Esophagus squamous epithelium (tissue), 5 donors: ENCODE results near the gene ZNF195. TPM values are rescaled to one million over a fixed set of nuclear protein-coding genes. Genes with fewer than 3 reads are reported as not detected.
"Not testable (repeated sequence)": the region's sequence is repeated elsewhere in the genome, so short reads cannot be mapped to it uniquely, and the experiment has no call there.

Experiments used
- DNase-seq: peaks from one replicate; lab custom pipeline; 2025; lab: John Stamatoyannopoulos, UW
- H3K27ac ChIP-seq, 4 donors: fragments of 200-600 bp; sonication (generic); one replicate each; pipeline ENCODE4 v1.5.1; 2016 to 2019; ENCODE audit warnings: mild to moderate bottlenecking in 1 of 4
- H3K27me3 ChIP-seq, 4 donors: fragments of 200-600 bp; sonication (generic); 1 replicate in 3 of 4; 2 replicates in 1 of 4; pipeline versions ENCODE4 v1.5.1 to v1.6.0; 2017 to 2021; ENCODE audit warnings: antibody characterized with exemption in 1 of 4
- H3K36me3 ChIP-seq, 3 donors: fragments of 200-600 bp; sonication (generic); one replicate each; pipeline ENCODE4 v1.5.1; 2016 to 2019
- H3K4me1 ChIP-seq, 3 donors: fragments of 200-600 bp; sonication (generic); one replicate each; pipeline ENCODE4 v1.5.1; 2017 to 2019
- H3K4me3 ChIP-seq, 4 donors: fragments of 200-600 bp; sonication (generic); 1 replicate in 3 of 4; 2 replicates in 1 of 4; pipeline ENCODE4 v1.5.1; 2016 to 2019; ENCODE audit warnings: mild to moderate bottlenecking in 2 of 4, moderate library complexity in 1 of 4
- H3K9me3 ChIP-seq, 3 donors: fragments of 200-600 bp; sonication (generic); one replicate each; pipeline ENCODE4 v1.5.1; 2016 to 2019
- POLR2A ChIP-seq, 4 donors: fragments of 450-650 bp; IDR thresholded peaks; one replicate each; pipeline ENCODE4 v1.6.1; 2017; ENCODE audit warnings: antibody characterized with exemption in 4 of 4, mild to moderate bottlenecking in 4 of 4, moderate library complexity in 3 of 4
- WGBS, 2 donors: methylation state at CpG; one replicate each; pipeline ENCODE4 v1.1.5; 2018; 5-methylcytosine and 5-hydroxymethylcytosine counted together
- intact Hi-C: fragments of 100-400 bp; cut with DNase I; formaldehyde crosslinking; loops from one replicate; pipeline ENCODE4 v1.15.0; 2022
- total RNA-seq, 4 donors: library from RNA; depleted of rRNA; stranded (reverse); fragments of >200 nt; gene quantifications; one replicate each; pipeline ENCODE4 v1.1.0, GENCODE V29; 2016
- TF ChIP-seq, protein P1 (sequence below), 6 experiments: fragments of 450-650 bp in 4 of 6; fragments of 200-600 bp in 2 of 6; sonication (generic) in 2 of 6; IDR thresholded peaks; one replicate each; pipeline ENCODE4 v1.5.1; 2016 to 2019; ENCODE audit warnings: antibody characterized with exemption in 6 of 6, mild to moderate bottlenecking in 4 of 6, moderate library complexity in 4 of 6
- donor health status: DM: yes; HTN: yes; CAD: no.

The ZNF195 gene
- total RNA-seq, 4 donors from 2014 or later: 8.7 to 20.8 (median 16.8) TPM

- no peaks in the 10 kb centered on the region for H3K9me3 ChIP-seq
- H3K36me3 ChIP-seq: no peaks in the 10 kb centered on the region
- peaks cover 0 to 48% (median 0%) of the 10 kb centered on the region in 4 donors for H3K27me3 ChIP-seq
- intact Hi-C loops: no loop called here
- no peak overlapping the region for H3K4me3 ChIP-seq
- no peak overlapping the region for H3K27ac ChIP-seq
- 52 to 61% methylated on average over 3 to 4 of the region's 4 CpGs for WGBS, 2 donors
- TF ChIP-seq, protein P1, sequence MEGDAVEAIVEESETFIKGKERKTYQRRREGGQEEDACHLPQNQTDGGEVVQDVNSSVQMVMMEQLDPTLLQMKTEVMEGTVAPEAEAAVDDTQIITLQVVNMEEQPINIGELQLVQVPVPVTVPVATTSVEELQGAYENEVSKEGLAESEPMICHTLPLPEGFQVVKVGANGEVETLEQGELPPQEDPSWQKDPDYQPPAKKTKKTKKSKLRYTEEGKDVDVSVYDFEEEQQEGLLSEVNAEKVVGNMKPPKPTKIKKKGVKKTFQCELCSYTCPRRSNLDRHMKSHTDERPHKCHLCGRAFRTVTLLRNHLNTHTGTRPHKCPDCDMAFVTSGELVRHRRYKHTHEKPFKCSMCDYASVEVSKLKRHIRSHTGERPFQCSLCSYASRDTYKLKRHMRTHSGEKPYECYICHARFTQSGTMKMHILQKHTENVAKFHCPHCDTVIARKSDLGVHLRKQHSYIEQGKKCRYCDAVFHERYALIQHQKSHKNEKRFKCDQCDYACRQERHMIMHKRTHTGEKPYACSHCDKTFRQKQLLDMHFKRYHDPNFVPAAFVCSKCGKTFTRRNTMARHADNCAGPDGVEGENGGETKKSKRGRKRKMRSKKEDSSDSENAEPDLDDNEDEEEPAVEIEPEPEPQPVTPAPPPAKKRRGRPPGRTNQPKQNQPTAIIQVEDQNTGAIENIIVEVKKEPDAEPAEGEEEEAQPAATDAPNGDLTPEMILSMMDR (IDR thresholded peaks at IDR 0.05): no peak
- TF ChIP-seq POLR2A (IDR thresholded peaks at IDR 0.05): no peak
- no peaks in the 10 kb centered on the region for H3K4me1 ChIP-seq
- no peak for DNase-seq
Observed at GRCh38 chr11:3340025-3340424, 38.9 kb downstream of the ZNF195 start.

- Histone ChIP-seq H3K36me3 (no peaks in the 10 kb centered on the region), H3K9me3 (no peaks in the 10 kb centered on the region), H3K4me1 (no peaks in the 10 kb centered on the region), H3K4me3 (no peak overlapping the region), H3K27me3 (peaks cover 0 to 41% (median 0%) of the 10 kb centered on the region in 4 donors), H3K27ac (no peak overlapping the region)
- no peak for DNase-seq
- 57 to 73% methylated on average over 1 of the region's 1 CpG for whole genome bisulfite sequencing, 2 donors
- TF ChIP-seq POLR2A (IDR thresholded peaks at IDR 0.05): no peak
- TF ChIP-seq, protein P1 (IDR thresholded peaks at IDR 0.05): no peak
- intact Hi-C loops: no loop called here
Observed at GRCh38 chr11:3339340-3339624, 39.7 kb downstream of the ZNF195 start.

DNA sequence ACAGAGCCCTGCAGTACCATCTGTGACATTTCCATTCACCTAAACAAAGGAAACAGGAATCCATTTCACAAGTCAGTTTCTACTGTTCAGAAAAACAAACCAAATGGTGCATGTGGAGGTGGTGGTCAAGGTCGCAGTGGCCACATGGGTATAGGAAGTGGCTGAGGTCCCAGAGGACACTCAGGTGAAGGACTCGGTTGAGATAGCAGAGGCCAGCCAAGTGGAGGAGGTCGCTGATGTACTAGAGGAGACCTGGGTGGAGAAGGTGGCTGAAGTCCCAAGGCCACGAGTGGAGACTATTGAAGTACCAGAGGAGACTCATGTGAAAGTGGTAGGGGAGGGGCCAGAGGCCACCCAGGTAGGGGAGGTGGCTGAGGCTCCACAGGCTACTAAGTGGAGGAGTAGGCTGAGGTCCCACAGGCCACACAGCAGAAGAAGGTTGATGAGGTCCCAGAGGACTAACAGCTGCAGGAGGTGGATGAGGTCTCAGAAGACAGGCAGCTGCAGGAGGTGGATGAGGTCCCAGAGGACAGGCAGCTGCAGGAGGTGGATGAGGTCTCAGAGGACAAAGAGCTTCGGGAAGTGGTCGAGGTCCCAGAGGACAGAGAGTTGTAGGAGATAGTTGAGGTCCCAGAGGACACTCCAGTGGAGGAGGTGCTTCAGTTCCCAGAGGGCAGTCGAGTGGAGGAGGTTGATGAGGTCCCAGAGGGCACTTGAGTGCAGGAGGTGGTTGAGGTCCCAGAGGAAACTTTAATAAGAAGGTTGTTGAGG, 40.2 kb downstream of the ZNF195 start:
- 68 to 74% methylated on average over 7 of the region's 7 CpGs for WGBS, 2 donors
- Histone ChIP-seq H3K27ac (no peak overlapping the region), H3K36me3 (no peaks in the 10 kb centered on the region), H3K27me3 (peaks cover 0 to 39% (median 0%) of the 10 kb centered on the region in 4 donors), H3K4me3 (no peak overlapping the region), H3K9me3 (no peaks in the 10 kb centered on the region), H3K4me1 (no peaks in the 10 kb centered on the region)
- intact Hi-C loops: no loop called here
- no peak for DNase-seq
- no peak for TF ChIP-seq POLR2A (IDR thresholded peaks at IDR 0.05)
- TF ChIP-seq, protein P1 (IDR thresholded peaks at IDR 0.05): no peak

DNA sequence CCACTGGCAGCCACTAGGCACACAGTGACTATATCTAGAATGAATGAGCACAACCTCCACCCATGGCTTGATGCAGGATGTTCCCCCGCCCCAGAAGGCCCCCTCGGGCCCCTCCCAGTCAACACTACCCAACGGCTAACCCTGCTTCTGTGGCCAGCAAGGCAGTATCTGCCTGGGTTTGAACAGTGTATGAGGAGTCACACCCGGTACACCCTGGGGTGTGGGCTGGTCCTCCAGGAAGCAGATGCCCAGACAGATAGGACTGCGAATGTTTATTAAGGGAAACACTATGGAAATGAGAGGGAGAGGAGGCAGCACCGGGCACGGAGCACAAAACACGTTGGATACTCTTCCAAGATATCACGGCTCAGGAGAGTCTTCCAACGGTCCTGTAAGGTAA, 42.5 kb downstream of the ZNF195 start:
- H3K27ac ChIP-seq, H3K4me1 ChIP-seq, DNase-seq, H3K36me3 ChIP-seq, intact Hi-C loops, H3K4me3 ChIP-seq, H3K9me3 ChIP-seq: not testable (repeated sequence)
- WGBS, 2 donors: no CpG with 5 or more reads among the region's 10 CpGs
- peaks cover 0 to 29% (median 0%) of the 10 kb centered on the region in 4 donors for H3K27me3 ChIP-seq

- H3K27me3 ChIP-seq, H3K4me1 ChIP-seq, intact Hi-C loops, H3K36me3 ChIP-seq, H3K9me3 ChIP-seq, H3K4me3 ChIP-seq, DNase-seq, H3K27ac ChIP-seq: not testable (repeated sequence)
- no CpG with 5 or more reads among the region's 8 CpGs for WGBS, 2 donors
Observed at GRCh38 chr11:3333157-3333556, 45.8 kb downstream of the ZNF195 start.

GRCh38 chr11:3331078-3331477, 47.9 kb downstream of the ZNF195 start:
- H3K27me3 ChIP-seq, DNase-seq, H3K4me1 ChIP-seq, H3K4me3 ChIP-seq, intact Hi-C loops, H3K9me3 ChIP-seq, H3K36me3 ChIP-seq, H3K27ac ChIP-seq: not testable (repeated sequence)
- WGBS, 2 donors: no CpG with 5 or more reads among the region's 3 CpGs

GRCh38 chr11:3330064-3330463, 48.9 kb downstream of the ZNF195 start:
- H3K4me1 ChIP-seq, DNase-seq, H3K36me3 ChIP-seq, H3K27ac ChIP-seq, H3K9me3 ChIP-seq, H3K27me3 ChIP-seq, intact Hi-C loops, H3K4me3 ChIP-seq: not testable (repeated sequence)
- no CpG with 5 or more reads among the region's 12 CpGs for WGBS, 2 donors

DNA sequence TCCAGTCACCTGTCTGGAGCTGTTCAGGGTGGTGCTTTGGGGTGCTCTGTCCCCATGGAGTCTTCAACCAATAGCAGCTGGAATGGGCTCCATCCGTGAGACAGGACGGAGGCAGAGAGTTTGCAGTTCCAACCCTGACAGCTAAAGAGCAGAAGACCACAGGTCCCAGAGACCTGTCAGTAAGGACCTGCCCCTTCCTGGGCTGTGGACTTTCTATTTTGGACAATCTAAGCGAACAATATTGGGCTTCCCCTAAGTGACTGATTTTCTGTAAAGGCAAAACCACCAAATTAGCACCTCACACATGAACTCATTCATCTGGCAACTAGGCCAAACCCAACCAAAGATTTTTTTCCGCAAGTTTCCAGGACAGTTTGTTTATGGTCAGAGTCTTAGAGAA, 50.4 kb downstream of the ZNF195 start:
- H3K36me3 ChIP-seq, DNase-seq, intact Hi-C loops, H3K9me3 ChIP-seq, H3K27me3 ChIP-seq, H3K27ac ChIP-seq, H3K4me3 ChIP-seq, H3K4me1 ChIP-seq: not testable (repeated sequence)
- no CpG with 5 or more reads among the region's 4 CpGs for WGBS, 2 donors

DNA sequence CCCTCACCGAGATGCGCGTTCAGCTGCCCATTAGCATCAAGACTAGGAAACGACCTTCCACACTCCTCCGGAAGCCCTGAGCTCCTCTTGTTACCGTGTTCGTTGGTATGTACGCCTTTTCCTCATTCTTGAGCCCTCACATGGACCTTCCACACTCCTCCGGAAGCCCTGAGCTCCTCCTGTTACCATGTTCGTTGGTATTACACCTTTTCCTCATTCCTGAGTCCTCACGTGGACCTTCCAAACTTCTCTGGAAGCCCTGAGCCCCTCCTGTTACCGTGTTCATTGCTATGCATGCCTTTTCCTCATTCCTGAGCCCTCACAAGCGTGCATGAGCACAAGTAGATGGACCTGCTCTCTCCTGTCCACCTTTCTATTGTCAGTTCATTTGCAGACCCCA, 52.5 kb downstream of the ZNF195 start:
- H3K36me3 ChIP-seq, H3K4me1 ChIP-seq, H3K27ac ChIP-seq, intact Hi-C loops, DNase-seq, H3K9me3 ChIP-seq, H3K4me3 ChIP-seq, H3K27me3 ChIP-seq: not testable (repeated sequence)
- no CpG with 5 or more reads among the region's 13 CpGs for WGBS, 2 donors

DNA sequence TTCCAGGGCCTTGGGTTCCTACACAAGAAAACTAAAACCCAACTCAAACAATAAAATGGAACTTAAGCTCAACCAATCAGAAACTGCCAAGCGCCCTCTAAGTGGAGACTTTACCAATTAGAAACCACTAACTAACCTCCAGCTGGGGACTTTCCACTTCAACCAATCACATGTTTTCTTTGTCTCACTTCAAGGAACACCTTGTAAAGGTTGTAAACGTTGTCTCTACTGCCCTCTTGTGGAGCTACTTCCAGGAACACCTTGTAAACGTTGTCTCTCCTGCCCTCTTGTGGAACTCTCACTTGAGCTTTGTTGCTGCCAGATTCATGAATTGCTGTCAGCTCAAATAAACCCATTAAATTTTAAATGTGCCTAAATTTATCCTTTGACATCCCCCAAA, 54.2 kb downstream of the ZNF195 start:
- intact Hi-C loops, DNase-seq, H3K36me3 ChIP-seq, H3K27ac ChIP-seq, H3K4me1 ChIP-seq, H3K4me3 ChIP-seq, H3K9me3 ChIP-seq, H3K27me3 ChIP-seq: not testable (repeated sequence)
- 80 to 83% methylated on average over 1 of the region's 3 CpGs for WGBS, 2 donors
